Activated CD8-positive, alpha-beta memory T cell treated with anti-CD3 and anti-CD28 coated beads for 36 hours (primary cell): ENCODE data around the gene GBP3. TPM values are rescaled to one million over a fixed set of nuclear protein-coding genes. Genes with fewer than 3 reads are reported as not detected.
"Not testable (repeated sequence)": the region's sequence is repeated elsewhere in the genome, so short reads cannot be mapped to it uniquely, and the experiment has no call there.

Source experiments
- CTCF ChIA-PET: fragments of 350-600 bp; sonication (Branson Sonifier 250); formaldehyde crosslinking; loops from one replicate; lab custom pipeline; 2021; ENCODE audit warnings: antibody characterized with exemption; lab: Charles Lee
- POLR2A ChIA-PET: fragments of 350-600 bp; sonication (Branson Sonifier 250); formaldehyde crosslinking; loops from one replicate; lab custom pipeline; 2021; ENCODE audit warnings: antibody characterized with exemption; lab: Charles Lee
- total RNA-seq, 2 experiments: library from RNA; stranded (reverse); gene quantifications; one replicate each; pipeline ENCODE4 v1.2.3, GENCODE V29; 2021

The GBP3 gene
- total RNA-seq, 2 experiments from 2014 or later, result 9.4 to 9.8 TPM

GRCh38 chr1:89044970-89045721 lies 22.5 kb upstream of the GBP3 start:
- ChIA-PET CTCF (interaction anchor here (0.9 kb wide), 1 partner anchor 61 kb away, joined by 5 read pairs; no protein-coding TSS in a partner anchor), POLR2A (no interaction called here)

GRCh38 chr1:89043940-89044339 lies 21.3 kb upstream of the GBP3 start:
- ChIA-PET POLR2A (no interaction called here), CTCF (interaction anchor here (1.3 kb wide), 1 partner anchor 64 kb away, joined by 3 read pairs; no protein-coding TSS in a partner anchor)

- POLR2A ChIA-PET, result interaction anchor here (1.7 kb wide), 1 partner anchor 23 kb away, joined by 4 read pairs; the partner anchor contains the start of gene GBP1
- CTCF ChIA-PET, result interaction anchor here (0.7 to 1.8 kb wide), 3 partner anchors 21 to 411 kb away, joined by 3 to 5 read pairs (median 4); no protein-coding TSS in a partner anchor
These were observed 19.8 kb upstream of the GBP3 start for GRCh38 chr1:89042491-89042890.

GRCh38 chr1:89041721-89042120 lies 19.1 kb upstream of the GBP3 start:
- POLR2A ChIA-PET, result interaction anchor here (0.5 to 1.7 kb wide), 4 partner anchors 19 to 47 kb away, joined by 3 to 7 read pairs (median 4); partner anchors contain the start of genes GBP1 and GBP3

GRCh38 chr1:89041119-89041641 lies 18.5 kb upstream of the GBP3 start:
- POLR2A ChIA-PET, result interaction anchor here (0.5 to 1.7 kb wide), 4 partner anchors 18 to 47 kb away, joined by 3 to 7 read pairs (median 4); partner anchors contain the start of genes GBP1 and GBP3
- CTCF ChIA-PET, result interaction anchor here (0.9 to 1.8 kb wide), 2 partner anchors 20 to 57 kb away, joined by 3 to 4 read pairs; no protein-coding TSS in a partner anchor

More at GRCh38 chr1:89041721-89042120, 19.1 kb upstream of the GBP3 start:
- CTCF ChIA-PET, result interaction anchor here (0.9 to 1.8 kb wide), 3 partner anchors 20 to 411 kb away, joined by 3 to 4 read pairs (median 3); no protein-coding TSS in a partner anchor

GRCh38 chr1:89040315-89040626 lies 17.6 kb upstream of the GBP3 start:
- POLR2A ChIA-PET, result no interaction called here
- CTCF ChIA-PET, result interaction anchor here (0.6 kb wide), 1 partner anchor 312 kb away, joined by 4 read pairs; no protein-coding TSS in a partner anchor

GRCh38 chr1:89037186-89037585 lies 14.5 kb upstream of the GBP3 start:
- ChIA-PET POLR2A (no interaction called here), CTCF (no interaction called here)

GRCh38 chr1:89035080-89035479 lies 12.4 kb upstream of the GBP3 start:
- POLR2A ChIA-PET, result no interaction called here

GRCh38 chr1:89034004-89034403 lies 11.3 kb upstream of the GBP3 start:
- POLR2A ChIA-PET, CTCF ChIA-PET: not testable (repeated sequence)

More at GRCh38 chr1:89035080-89035479, 12.4 kb upstream of the GBP3 start:
- CTCF ChIA-PET, result no interaction called here

GRCh38 chr1:89029051-89029450 lies 6.4 kb upstream of the GBP3 start:
- POLR2A ChIA-PET, CTCF ChIA-PET: not testable (repeated sequence)

- ChIA-PET POLR2A (no interaction called here), CTCF (no interaction called here)
These were observed 3.3 kb upstream of the GBP3 start for GRCh38 chr1:89025928-89026327.

GRCh38 chr1:89023026-89023425 lies 360 bp upstream of the GBP3 start:
- CTCF ChIA-PET, result interaction anchor here (0.7 to 1.5 kb wide), 4 partner anchors 24 to 422 kb away, joined by 3 to 7 read pairs (median 4); no protein-coding TSS in a partner anchor
- POLR2A ChIA-PET, result interaction anchor here (1.0 kb wide), 2 partner anchors 18 to 23 kb away, joined by 3 to 4 read pairs; no protein-coding TSS in a partner anchor

GRCh38 chr1:89018318-89018717 lies 4.3 kb downstream of the GBP3 start:
- CTCF ChIA-PET, POLR2A ChIA-PET: not testable (repeated sequence)

- ChIA-PET POLR2A (no interaction called here), CTCF (interaction anchor here (1.3 kb wide), 1 partner anchor 9 kb away, joined by 3 read pairs; no protein-coding TSS in a partner anchor)
These were observed 14.2 kb downstream of the GBP3 start for GRCh38 chr1:89008511-89008910.

GRCh38 chr1:89005286-89006151 lies 17.1 kb downstream of the GBP3 start:
- POLR2A ChIA-PET, result no interaction called here
- CTCF ChIA-PET, result interaction anchor here (0.8 to 1.6 kb wide), 2 partner anchors 16 to 22 kb away, joined by 3 read pairs; no protein-coding TSS in a partner anchor

- POLR2A ChIA-PET, result not testable (repeated sequence)
- CTCF ChIA-PET, result interaction anchor here (1.3 to 1.4 kb wide), 2 partner anchors 20 to 449 kb away, joined by 3 to 5 read pairs; no protein-coding TSS in a partner anchor
These were observed 20.5 kb downstream of the GBP3 start for GRCh38 chr1:89002176-89002575.

GRCh38 chr1:89001510-89001909 lies 21.2 kb downstream of the GBP3 start:
- CTCF ChIA-PET, result interaction anchor here (1.3 to 1.4 kb wide), 2 partner anchors 20 to 450 kb away, joined by 3 to 5 read pairs; no protein-coding TSS in a partner anchor

GRCh38 chr1:88998716-88999115 lies 23.9 kb downstream of the GBP3 start:
- ChIA-PET CTCF (interaction anchor here (0.7 to 1.9 kb wide), 4 partner anchors 23 to 455 kb away, joined by 3 to 10 read pairs (median 4); partner anchors contain the start of gene GBP3), POLR2A (interaction anchor here (0.6 kb wide), 1 partner anchor 9 kb away, joined by 4 read pairs; no protein-coding TSS in a partner anchor)

More at GRCh38 chr1:89001510-89001909, 21.2 kb downstream of the GBP3 start:
- POLR2A ChIA-PET, result no interaction called here
